Neural cell (in vitro differentiated cells): Measurements from ENCODE around the gene TRAPPC2L. TPM values are rescaled to one million over a fixed set of nuclear protein-coding genes. Genes with fewer than 3 reads are reported as not detected.

ENCODE experiments used
- H2AFZ ChIP-seq: fragments of 200-600, 300-800 bp; sonication (generic), shearing (Covaris generic); 2 replicates; pipeline ENCODE4 v1.6.0; 2014; ENCODE audit warnings: low read depth, mild to moderate bottlenecking, antibody characterized with exemption, low read length, moderate library complexity
- H3F3A ChIP-seq: fragments of 200-600 bp; shearing (Covaris generic); 2 replicates; pipeline ENCODE4 v1.6.1; 2016; ENCODE audit warnings: mild to moderate bottlenecking, moderate library complexity, mixed read lengths, antibody characterized with exemption, low read length; ENCODE audit not compliant: insufficient read depth, poor library complexity, severe bottlenecking
- H3K27ac ChIP-seq: fragments of 200-600, 300-800 bp; sonication (generic), shearing (Covaris generic); 2 replicates; pipeline ENCODE4 v1.5.1; 2014; ENCODE audit warnings: mild to moderate bottlenecking, low read length, moderate library complexity
- H3K27me3 ChIP-seq: fragments of 300-800, 200-600 bp; sonication (generic), shearing (Covaris generic); 2 replicates; pipeline ENCODE4 v1.6.0; 2014; ENCODE audit warnings: mild to moderate bottlenecking, low read depth, low read length, moderate library complexity; ENCODE audit not compliant: insufficient read depth
- H3K36me3 ChIP-seq: fragments of 300-800, 200-600 bp; sonication (generic), shearing (Covaris generic); 2 replicates; pipeline ENCODE4 v1.5.1; 2014; ENCODE audit warnings: mild to moderate bottlenecking, antibody characterized with exemption, low read length, moderate library complexity; ENCODE audit not compliant: insufficient read depth
- H3K4me2 ChIP-seq: fragments of 300-800, 200-600 bp; sonication (generic), shearing (Covaris generic); 2 replicates; pipeline ENCODE4 v1.6.0; 2014; ENCODE audit warnings: mild to moderate bottlenecking, low read length
- H3K4me3 ChIP-seq: fragments of 300-800, 200-600 bp; sonication (generic), shearing (Covaris generic); 2 replicates; pipeline ENCODE4 v1.5.1; 2014; ENCODE audit warnings: mild to moderate bottlenecking, low read length, moderate library complexity
- H3K79me2 ChIP-seq: fragments of 200-600 bp; shearing (Covaris generic); replicated peaks from 2 replicates; pipeline ENCODE4 v1.6.0; 2014; ENCODE audit warnings: mild to moderate bottlenecking, low read length, moderate library complexity; ENCODE audit not compliant: insufficient read depth
- H3K9ac ChIP-seq: fragments of 300-800, 200-600 bp; sonication (generic), shearing (Covaris generic); 2 replicates; pipeline ENCODE4 v1.6.1; 2016; ENCODE audit warnings: mild to moderate bottlenecking, low read length, mixed read lengths
- H3K9me2 ChIP-seq: fragments of 200-600 bp; shearing (Covaris generic); 2 replicates; pipeline ENCODE4 v1.6.1; 2016; ENCODE audit warnings: mild to moderate bottlenecking, low read length, mixed read lengths; ENCODE audit not compliant: insufficient read depth
- H3K9me3 ChIP-seq: fragments of 200-600, 300-800 bp; sonication (generic), shearing (Covaris generic); 2 replicates; pipeline ENCODE4 v1.6.1; 2016; ENCODE audit warnings: mild to moderate bottlenecking, mixed run types, low read length, moderate library complexity, mixed read lengths
- H4K20me1 ChIP-seq: fragments of 200-600 bp; shearing (Covaris generic); 2 replicates; pipeline ENCODE4 v1.6.1; 2016; ENCODE audit warnings: mild to moderate bottlenecking, mixed run types; ENCODE audit not compliant: insufficient read depth
- CTCF ChIP-seq: fragments of 450-650 bp; IDR thresholded peaks from 2 replicates; pipeline ENCODE4 v1.5.1; 2014; ENCODE audit warnings: antibody characterized with exemption, mild to moderate bottlenecking, moderate library complexity; ENCODE audit not compliant: poor library complexity, severe bottlenecking
- EP300 ChIP-seq: fragments of 450-650 bp; conservative IDR thresholded peaks from 2 replicates; pipeline ENCODE4 v1.6.1; 2014; ENCODE audit warnings: antibody characterized with exemption, mild to moderate bottlenecking, moderate library complexity; ENCODE audit not compliant: poor library complexity, severe bottlenecking
- EZH2 ChIP-seq: fragments of 200-600, 300-800 bp; shearing (Covaris generic), sonication (generic); IDR thresholded peaks from 2 replicates; pipeline ENCODE4 v1.6.1; 2014; ENCODE audit warnings: antibody characterized with exemption, low read length, borderline replicate concordance, mild to moderate bottlenecking; ENCODE audit not compliant: insufficient read depth, poor library complexity, severe bottlenecking
- MXI1 ChIP-seq: fragments of 450-650 bp; conservative IDR thresholded peaks from 2 replicates; pipeline ENCODE4 v1.6.1; 2014; ENCODE audit warnings: antibody characterized with exemption, mild to moderate bottlenecking; ENCODE audit not compliant: poor library complexity, severe bottlenecking
- POLR2AphosphoS5 ChIP-seq: IDR thresholded peaks from 2 replicates; pipeline ENCODE4 v1.6.1; 2012
- RAD21 ChIP-seq: fragments of 450-650 bp; conservative IDR thresholded peaks from 2 replicates; pipeline ENCODE4 v1.6.1; 2014; ENCODE audit warnings: antibody characterized with exemption, mild to moderate bottlenecking, moderate library complexity
- REST ChIP-seq: IDR thresholded peaks from 2 replicates; pipeline ENCODE4 v1.6.1; 2012; ENCODE audit warnings: borderline replicate concordance
- SMC3 ChIP-seq: fragments of 450-650 bp; conservative IDR thresholded peaks from 2 replicates; pipeline ENCODE4 v1.6.1; 2014; ENCODE audit warnings: antibody characterized with exemption, mild to moderate bottlenecking, moderate library complexity; ENCODE audit not compliant: poor library complexity
- TAF1 ChIP-seq: IDR thresholded peaks from 2 replicates; pipeline ENCODE4 v1.6.1; 2012; ENCODE audit warnings: low read depth
- polyA plus RNA-seq: library from polyadenylated mRNA; depleted of rRNA; stranded (reverse); fragments of >200 nt; gene quantifications from 2 replicates; pipeline ENCODE4 v1.2.3, GENCODE V29; 2014

The TRAPPC2L gene
- polyA plus RNA-seq, 1 donor from 2014 or later: 70.2 TPM

GRCh38 chr16:88850531-88851199 is 6.3 kb upstream of the TRAPPC2L start:
- Histone ChIP-seq H3F3A (no peaks in the 10 kb centered on the region), H4K20me1 (no peaks in the 10 kb centered on the region), H3K9me2 (no peaks in the 10 kb centered on the region), H3K27ac (no peak overlapping the region), H3K36me3 (no peaks in the 10 kb centered on the region), H3K4me2 (no peak overlapping the region), H3K9ac (no peak overlapping the region), H3K79me2 (no peaks in the 10 kb centered on the region), H3K9me3 (no peaks in the 10 kb centered on the region), H3K4me3 (no peak overlapping the region), H3K27me3 (no peaks in the 10 kb centered on the region), H2AFZ (no peak overlapping the region)
- TF ChIP-seq MXI1 (no peak), RAD21 (no peak), TAF1 (no peak), CTCF (no peak), REST (no peak)

GRCh38 chr16:88851616-88852015 is 5.3 kb upstream of the TRAPPC2L start:
- Histone ChIP-seq H3K27ac (no peak overlapping the region), H3K9me2 (no peaks in the 10 kb centered on the region)

More at GRCh38 chr16:88851616-88852015, 5.3 kb upstream of the TRAPPC2L start:
- no peaks in the 10 kb centered on the region for H3F3A ChIP-seq
- no peak overlapping the region for H2AFZ ChIP-seq
- H3K9ac ChIP-seq: no peak overlapping the region
- no peak overlapping the region for H3K4me3 ChIP-seq
- no peak overlapping the region for H3K4me2 ChIP-seq
- no peaks in the 10 kb centered on the region for H4K20me1 ChIP-seq
- no peaks in the 10 kb centered on the region for H3K79me2 ChIP-seq
- TF ChIP-seq EZH2 (no peak), MXI1 (no peak), SMC3 (no peak), CTCF (no peak), TAF1 (no peak), RAD21 (no peak), POLR2AphosphoS5 (no peak), EP300 (no peak), REST (no peak)
- no peaks in the 10 kb centered on the region for H3K36me3 ChIP-seq
- H3K9me3 ChIP-seq: no peaks in the 10 kb centered on the region
- no peaks in the 10 kb centered on the region for H3K27me3 ChIP-seq
